Measurements from ENCODE around the gene FAM219A.
A peak's percentile ranks its signal among the peaks of the same experiment; 100 is the strongest.

Gene FAM219A

GRCh38 chr9:34477541-34477940, 19.2 kb upstream of the FAM219A start:
- ChIA-PET POLR2A (ENCODE audit: low non-redundant PET) (no interaction called here), CTCF (no interaction called here)
- no peak for TF ChIP-seq CTCF (conservative IDR thresholded peaks at IDR 0.05; ENCODE audit: low read depth)
- DNase-seq (ENCODE audit: low spot score) = no peak
- H3K27ac ChIP-seq = no peak overlapping the region

DNA sequence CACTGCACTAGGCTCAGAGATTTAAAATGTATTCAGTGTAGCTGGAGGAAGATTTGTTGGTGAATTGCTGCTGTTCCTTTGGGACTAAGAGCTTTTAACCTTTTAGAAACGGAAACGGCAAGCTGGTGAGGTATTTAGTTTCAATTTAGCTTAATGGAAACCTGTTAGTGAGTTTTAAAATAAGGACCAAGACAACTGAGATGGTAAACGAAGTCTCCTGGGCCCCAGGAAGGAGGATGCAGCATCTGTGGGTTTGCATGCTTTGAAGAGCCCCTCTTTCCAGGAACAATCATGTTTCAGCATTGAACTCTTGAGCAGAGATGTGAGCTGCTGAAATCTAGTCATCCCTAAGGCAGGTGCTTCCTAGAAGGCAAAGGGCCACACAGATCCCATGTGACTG, 16.7 kb upstream of the FAM219A start:
- ChIA-PET POLR2A (ENCODE audit: low non-redundant PET) (no interaction called here), CTCF (no interaction called here)
- no peak overlapping the region for H3K27ac ChIP-seq
- DNase-seq (ENCODE audit: low spot score) = no peak
- no peak for TF ChIP-seq CTCF (conservative IDR thresholded peaks at IDR 0.05; ENCODE audit: low read depth)

DNA sequence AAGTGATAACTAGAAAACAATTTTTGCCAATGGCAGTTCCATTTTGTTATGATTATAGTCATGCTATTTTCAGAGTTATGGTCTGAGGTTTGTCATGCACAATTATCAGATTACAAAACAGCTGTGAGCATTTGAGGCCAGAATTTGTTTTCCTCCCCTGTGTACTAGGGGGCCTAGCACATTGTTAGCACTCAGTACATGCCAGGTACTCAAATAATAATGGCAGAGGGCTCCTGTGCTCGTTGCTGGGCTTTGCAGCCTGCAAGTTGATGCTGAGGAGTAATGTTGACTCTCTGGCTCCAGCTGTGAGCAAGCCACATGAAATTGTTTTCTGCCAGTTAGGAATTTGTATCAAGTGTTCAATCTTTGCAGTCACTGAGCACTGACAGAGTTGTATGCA, 7.1 kb upstream of the FAM219A start:
- POLR2A ChIA-PET (ENCODE audit: low non-redundant PET) = no interaction called here
- no peak overlapping the region for H3K27ac ChIP-seq
- no peak for DNase-seq (ENCODE audit: low spot score)
- no peak for TF ChIP-seq CTCF (conservative IDR thresholded peaks at IDR 0.05; ENCODE audit: low read depth)
- CTCF ChIA-PET = interaction anchor here (0.9 kb wide), 1 partner anchor 62 kb away, joined by 4 read pairs; no protein-coding TSS in a partner anchor

GRCh38 chr9:34464571-34464970, 6.2 kb upstream of the FAM219A start:
- ChIA-PET CTCF (interaction anchor here (0.7 to 1.0 kb wide), 2 partner anchors 10 to 121 kb away, joined by 3 to 4 read pairs; no protein-coding TSS in a partner anchor), POLR2A (ENCODE audit: low non-redundant PET) (no interaction called here)
- no peak for DNase-seq (ENCODE audit: low spot score)
- no peak overlapping the region for H3K27ac ChIP-seq
- no peak for TF ChIP-seq CTCF (conservative IDR thresholded peaks at IDR 0.05; ENCODE audit: low read depth)

DNA sequence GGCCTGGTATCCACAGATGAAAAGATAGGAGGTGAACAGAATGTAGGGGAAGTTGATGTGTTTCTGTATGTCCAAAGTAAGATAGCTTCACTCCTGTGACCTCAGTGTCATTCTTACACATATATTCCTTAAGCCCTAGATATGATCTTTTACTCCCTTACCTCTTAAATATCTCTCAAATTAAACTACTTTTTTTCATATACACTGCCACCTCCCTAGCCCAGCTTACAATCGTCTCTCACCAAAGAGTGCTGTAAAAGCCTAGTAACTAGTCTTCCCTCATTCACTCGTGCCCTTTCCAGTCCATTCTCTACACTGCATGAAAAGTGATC, 5.5 kb upstream of the FAM219A start:
- POLR2A ChIA-PET (ENCODE audit: low non-redundant PET) = no interaction called here
- DNase-seq (ENCODE audit: low spot score) = no peak
- no peak overlapping the region for H3K27ac ChIP-seq
- CTCF ChIA-PET = interaction anchor here (1.0 to 2.1 kb wide), 2 partner anchors 9 to 84 kb away, joined by 3 to 7 read pairs; no protein-coding TSS in a partner anchor
- no peak for TF ChIP-seq CTCF (conservative IDR thresholded peaks at IDR 0.05; ENCODE audit: low read depth)

- peak; percentile 90 for DNase-seq (ENCODE audit: low spot score)
- ChIA-PET POLR2A (ENCODE audit: low non-redundant PET) (no interaction called here), CTCF (interaction anchor here (2.1 kb wide), 1 partner anchor 85 kb away, joined by 7 read pairs; no protein-coding TSS in a partner anchor)
- H3K27ac ChIP-seq = no peak overlapping the region
- TF ChIP-seq CTCF (conservative IDR thresholded peaks at IDR 0.05; ENCODE audit: low read depth) = no peak
Measured at GRCh38 chr9:34463098-34463900, 4.9 kb upstream of the FAM219A start.
